ENCODE measurements around the gene MKRN2. TPM values are rescaled to one million over a fixed set of nuclear protein-coding genes. Genes with fewer than 3 reads are reported as not detected.
"Not testable (repeated sequence)": the region's sequence is repeated elsewhere in the genome, so short reads cannot be mapped to it uniquely, and the experiment has no call there.

Gene MKRN2
- total RNA-seq, 2 experiments from 2014 or later, result 32.9 to 34.5 TPM

GRCh38 chr3:12624056-12624455 is 67.2 kb downstream of the MKRN2 start:
- H3K4me1 Mint-ChIP-seq (ENCODE audit: low read depth), result peaks cover 50% of the 10 kb centered on the region
- H3K27me3 Mint-ChIP-seq (ENCODE audit: low read depth), result no peaks in the 10 kb centered on the region
- CTCF ChIA-PET, result interaction anchor here (0.6 kb wide), 1 partner anchor 82 kb away, joined by 3 read pairs; no protein-coding TSS in a partner anchor
- H3K27ac Mint-ChIP-seq, result no peak overlapping the region
- H3K9me3 Mint-ChIP-seq, result no peaks in the 10 kb centered on the region
- no peak overlapping the region for H3K4me3 Mint-ChIP-seq
- H3K36me3 Mint-ChIP-seq (ENCODE audit: low read depth), result no peaks in the 10 kb centered on the region
- intact Hi-C loops (cut with micrococcal nuclease), result no loop called here
- no peak for DNase-seq

GRCh38 chr3:12624964-12625363 is 68.1 kb downstream of the MKRN2 start:
- CTCF ChIA-PET, result interaction anchor here (0.6 kb wide), 1 partner anchor 81 kb away, joined by 3 read pairs; no protein-coding TSS in a partner anchor
- DNase-seq; H3K36me3 Mint-ChIP-seq (ENCODE audit: low read depth); H3K27me3 Mint-ChIP-seq (ENCODE audit: low read depth); H3K9me3 Mint-ChIP-seq; H3K4me3 Mint-ChIP-seq: not testable (repeated sequence)
- Mint-ChIP-seq H3K4me1 (ENCODE audit: low read depth) (peaks cover 52% of the 10 kb centered on the region), H3K27ac (peak overlapping the region; percentile 80)
- intact Hi-C loops (cut with micrococcal nuclease), result loop anchor here (1.0 to 5.0 kb wide), 2 partner anchors 18 to 37 kb away; partner anchors contain the start of gene RAF1

GRCh38 chr3:12627370-12627769 is 70.5 kb downstream of the MKRN2 start:
- no peak overlapping the region for H3K27ac Mint-ChIP-seq

GRCh38 chr3:12628813-12629212 is 71.9 kb downstream of the MKRN2 start:
- Mint-ChIP-seq H3K4me3 (no peak overlapping the region), H3K27me3 (ENCODE audit: low read depth) (no peaks in the 10 kb centered on the region), H3K9me3 (peaks cover 2% of the 10 kb centered on the region), H3K4me1 (ENCODE audit: low read depth) (peaks cover 58% of the 10 kb centered on the region), H3K36me3 (ENCODE audit: low read depth) (peaks cover 6% of the 10 kb centered on the region), H3K27ac (no peak overlapping the region)
- no peak for DNase-seq
- CTCF ChIA-PET, result interaction anchor here (1.1 kb wide), 1 partner anchor 31 kb away, joined by 3 read pairs; no protein-coding TSS in a partner anchor
- intact Hi-C loops (cut with micrococcal nuclease), result loop anchor here (5.0 kb wide), 1 partner anchor 33 kb away; the partner anchor contains the start of gene RAF1

More at GRCh38 chr3:12627370-12627769, 70.5 kb downstream of the MKRN2 start:
- H3K4me3 Mint-ChIP-seq, result no peak overlapping the region
- CTCF ChIA-PET, result interaction anchor here (0.6 to 1.1 kb wide), 3 partner anchors 13 to 97 kb away, joined by 3 to 4 read pairs (median 3); no protein-coding TSS in a partner anchor
- peaks cover 52% of the 10 kb centered on the region for H3K4me1 Mint-ChIP-seq (ENCODE audit: low read depth)
- intact Hi-C loops (cut with micrococcal nuclease), result loop anchor here (5.0 kb wide), 1 partner anchor 35 kb away; the partner anchor contains the start of gene RAF1
- no peak for DNase-seq
- H3K36me3 Mint-ChIP-seq (ENCODE audit: low read depth), result peaks cover 2% of the 10 kb centered on the region
- H3K9me3 Mint-ChIP-seq, result no peaks in the 10 kb centered on the region
- H3K27me3 Mint-ChIP-seq (ENCODE audit: low read depth), result no peaks in the 10 kb centered on the region

- CTCF ChIA-PET, result interaction anchor here (0.7 to 1.1 kb wide), 2 partner anchors 30 to 161 kb away, joined by 3 read pairs; no protein-coding TSS in a partner anchor
- Mint-ChIP-seq H3K4me1 (ENCODE audit: low read depth) (peaks cover 56% of the 10 kb centered on the region), H3K9me3 (peaks cover 2% of the 10 kb centered on the region), H3K27me3 (ENCODE audit: low read depth) (no peaks in the 10 kb centered on the region), H3K36me3 (ENCODE audit: low read depth) (peaks cover 10% of the 10 kb centered on the region), H3K4me3 (no peak overlapping the region), H3K27ac (no peak overlapping the region)
- no peak for DNase-seq
- intact Hi-C loops (cut with micrococcal nuclease), result loop anchor here (5.0 kb wide), 1 partner anchor 33 kb away; the partner anchor contains the start of gene RAF1
These were observed 72.7 kb downstream of the MKRN2 start for GRCh38 chr3:12629560-12629959.

- Mint-ChIP-seq H3K4me3 (no peak overlapping the region), H3K27me3 (ENCODE audit: low read depth) (no peaks in the 10 kb centered on the region), H3K27ac (no peak overlapping the region), H3K9me3 (peaks cover 2% of the 10 kb centered on the region), H3K4me1 (ENCODE audit: low read depth) (peaks cover 51% of the 10 kb centered on the region), H3K36me3 (ENCODE audit: low read depth) (peaks cover 10% of the 10 kb centered on the region)
- no peak for DNase-seq
- intact Hi-C loops (cut with micrococcal nuclease), result no loop called here
- CTCF ChIA-PET, result no interaction called here
These were observed 73.4 kb downstream of the MKRN2 start for GRCh38 chr3:12630292-12630691.

GRCh38 chr3:12630843-12631242 is 74.0 kb downstream of the MKRN2 start:
- peaks cover 46% of the 10 kb centered on the region for H3K4me1 Mint-ChIP-seq (ENCODE audit: low read depth)
- H3K4me3 Mint-ChIP-seq; DNase-seq; H3K27ac Mint-ChIP-seq; H3K27me3 Mint-ChIP-seq (ENCODE audit: low read depth); H3K9me3 Mint-ChIP-seq; CTCF ChIA-PET; intact Hi-C loops (cut with micrococcal nuclease): not testable (repeated sequence)
- peaks cover 10% of the 10 kb centered on the region for H3K36me3 Mint-ChIP-seq (ENCODE audit: low read depth)

GRCh38 chr3:12632523-12632922 is 75.6 kb downstream of the MKRN2 start:
- Mint-ChIP-seq H3K27ac (no peak overlapping the region), H3K9me3 (peaks cover 2% of the 10 kb centered on the region), H3K4me3 (no peak overlapping the region), H3K4me1 (ENCODE audit: low read depth) (peaks cover 42% of the 10 kb centered on the region), H3K36me3 (ENCODE audit: low read depth) (peaks cover 12% of the 10 kb centered on the region), H3K27me3 (ENCODE audit: low read depth) (no peaks in the 10 kb centered on the region)
- no peak for DNase-seq
- intact Hi-C loops (cut with micrococcal nuclease), result no loop called here
- CTCF ChIA-PET, result no interaction called here

GRCh38 chr3:12633108-12633507 is 76.2 kb downstream of the MKRN2 start:
- intact Hi-C loops (cut with micrococcal nuclease), result no loop called here
- Mint-ChIP-seq H3K4me1 (ENCODE audit: low read depth) (peaks cover 38% of the 10 kb centered on the region), H3K27ac (no peak overlapping the region), H3K27me3 (ENCODE audit: low read depth) (no peaks in the 10 kb centered on the region), H3K4me3 (no peak overlapping the region), H3K9me3 (peaks cover 2% of the 10 kb centered on the region), H3K36me3 (ENCODE audit: low read depth) (peaks cover 15% of the 10 kb centered on the region)
- no peak for DNase-seq
- CTCF ChIA-PET, result no interaction called here

Other genes starting within 250 kb of the MKRN2 start
- gene TSEN2, start 72.6 kb upstream of the MKRN2 start, total RNA-seq, result 10 to 100 TPM; 14.0 to 14.8 TPM
- gene MKRN2OS, start 11.6 kb upstream of the MKRN2 start, total RNA-seq, result not detected
- gene RAF1, start 107.0 kb downstream of the MKRN2 start, total RNA-seq, result 10 to 100 TPM; 62.5 to 68.5 TPM
- gene TMEM40, start 202.2 kb downstream of the MKRN2 start, total RNA-seq, result not detected
- gene CAND2, start 239.6 kb downstream of the MKRN2 start, total RNA-seq, result 1 to 10 TPM; 2.5 to 2.7 TPM

Data from activated naive CD4-positive, alpha-beta T cell treated with anti-CD3 and anti-CD28 coated beads for 36 hours (primary cell).